Left colon (tissue), 2 donors: Measurements from ENCODE around the gene DCTN3. TPM values are rescaled to one million over a fixed set of nuclear protein-coding genes. Genes with fewer than 3 reads are reported as not detected.

Experiments used
- ATAC-seq: fragments of 200-7000 bp; cut with Tn5 transposase; one replicate; pipeline ENCODE4 v1.9.1; 2020; ENCODE audit warnings: mild to moderate bottlenecking, moderate library complexity
- DNase-seq, 2 donors: peaks; one replicate each; pipeline ENCODE4 v3.0.0-alpha.2; 2020
- intact Hi-C, 2 donors: fragments of 100-400 bp; cut with DNase I in 1 of 2; cut with micrococcal nuclease in 1 of 2; formaldehyde crosslinking; loops; one replicate each; pipeline versions ENCODE4 v1.11.2 to v1.14.0; 2022; cut with DNase I, micrococcal nuclease
- total RNA-seq, 2 donors: library from RNA; stranded (reverse); fragmentation: NEBNext Ultra II Directional; extraction: Animal tissue kit (Norgen Biotek cat#: 25700); gene quantifications; one replicate each; pipeline ENCODE4 v1.2.1, GENCODE V29; 2021
- donor health status: DM: no; HTN: no; CAD: no.
- donor health status: DM: yes; HTN: yes; CAD: no.

The DCTN3 gene
- total RNA-seq, 2 donors from 2014 or later = 53.7 to 59.4 TPM

DNA sequence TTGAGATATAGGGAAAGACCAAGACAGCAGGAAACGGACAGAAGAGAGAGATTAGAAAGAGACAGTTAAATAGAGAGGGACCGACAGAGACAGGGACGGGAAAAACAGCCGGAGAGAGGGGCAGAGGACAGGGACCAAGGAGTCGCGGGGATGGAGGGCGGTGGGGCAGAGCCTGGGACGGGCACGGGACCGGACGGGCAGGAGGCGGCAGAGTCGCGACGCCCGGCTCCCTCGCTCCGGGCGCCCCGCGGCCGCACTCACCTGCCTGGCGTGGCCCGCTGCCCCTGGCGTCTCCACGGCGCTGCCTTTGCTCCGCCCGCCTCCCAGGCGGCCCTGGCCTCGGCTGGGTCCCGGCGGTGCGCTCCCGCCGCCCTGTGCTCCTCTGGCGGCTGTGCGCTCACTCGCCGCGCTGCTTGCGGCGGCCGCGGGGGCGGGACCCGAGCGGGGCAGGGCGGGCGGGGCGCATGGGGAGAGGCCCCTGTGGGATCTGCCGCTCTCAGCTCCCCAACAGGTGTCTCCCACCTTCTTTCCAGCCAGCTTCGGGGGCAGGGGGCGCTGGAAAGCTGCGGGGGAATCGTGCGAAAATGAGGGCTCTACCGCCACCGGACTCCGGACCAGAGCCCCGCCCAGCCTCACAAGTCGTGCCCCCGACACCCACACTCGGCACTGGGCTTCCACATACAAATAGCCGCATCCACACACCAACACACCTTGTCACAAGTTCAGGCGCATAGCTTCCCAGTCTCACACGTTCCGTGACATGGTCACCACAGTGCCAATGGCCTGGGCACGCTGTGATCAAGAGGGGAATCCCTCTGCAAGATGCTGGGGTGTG lies 8.6 kb upstream of the DCTN3 start, which contains the start of gene ARID3C:
Gene ARID3C, minus strand, starts transcription at position 411 of the 835 bp plus-strand sequence. CDS start 1,052 bp downstream, outside the sequence.
- intact Hi-C loops = no loop called here
- DNase-seq (peak in 1 of 2 donors; percentile 58), ATAC-seq (peak; percentile 80)

- intact Hi-C loops = no loop called here
- DNase-seq (no peak), ATAC-seq (no peak)
Observed at GRCh38 chr9:34627716-34628655, 7.7 kb upstream of the DCTN3 start.

DNA sequence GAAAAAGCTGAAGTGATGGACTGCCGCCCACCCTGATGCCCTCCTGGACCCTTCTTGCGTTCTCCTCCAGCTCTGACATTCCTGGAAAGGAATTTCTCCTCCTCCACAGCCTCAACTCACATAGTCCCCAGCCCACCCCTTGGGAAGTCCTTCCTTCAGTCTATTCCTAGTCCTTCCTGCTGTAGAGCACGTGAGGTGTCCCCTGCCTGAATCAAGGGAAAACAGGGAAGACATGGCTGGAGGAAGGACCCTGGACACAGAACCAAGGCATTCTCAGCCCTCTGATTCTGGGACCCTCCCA lies 4.8 kb upstream of the DCTN3 start:
- DNase-seq (no peak), ATAC-seq (no peak)
- intact Hi-C loops = no loop called here

DNA sequence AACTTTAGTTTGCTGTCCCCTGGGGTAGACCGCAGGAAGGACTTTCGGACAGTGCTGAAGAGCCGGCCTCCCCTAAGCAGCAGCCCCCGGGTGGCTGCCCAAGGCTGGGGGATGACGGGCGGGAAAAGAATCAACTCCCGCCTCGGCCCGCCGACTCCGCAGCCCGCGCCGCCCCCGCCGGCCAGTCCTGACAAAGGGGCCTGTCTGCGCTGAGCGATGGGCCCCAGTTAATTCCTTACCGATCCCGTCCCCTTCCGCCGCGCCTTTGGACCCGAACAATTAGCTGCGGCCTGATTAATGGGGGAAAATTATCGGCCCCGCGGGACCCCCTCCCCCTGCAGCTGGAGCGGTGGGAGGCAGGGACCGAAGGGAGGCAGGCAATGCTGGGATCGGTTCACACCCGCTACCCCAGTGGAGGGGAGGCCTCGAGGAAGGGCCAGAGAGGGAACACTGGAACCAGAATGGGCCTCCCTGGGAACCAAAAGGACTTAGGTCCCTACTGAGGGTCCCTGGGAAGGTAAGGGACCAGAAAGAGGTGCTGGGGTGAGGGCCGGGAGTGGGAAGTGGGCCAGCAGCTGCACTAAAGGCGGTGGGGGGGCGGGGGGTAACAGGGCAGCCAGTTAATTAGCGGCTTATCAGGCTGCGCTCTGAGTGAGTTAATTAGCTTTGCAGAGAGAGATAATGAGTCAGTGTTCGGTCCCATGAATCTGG lies 4.3 kb upstream of the DCTN3 start:
- no peak for DNase-seq
- no peak for ATAC-seq
- intact Hi-C loops = no loop called here

DNA sequence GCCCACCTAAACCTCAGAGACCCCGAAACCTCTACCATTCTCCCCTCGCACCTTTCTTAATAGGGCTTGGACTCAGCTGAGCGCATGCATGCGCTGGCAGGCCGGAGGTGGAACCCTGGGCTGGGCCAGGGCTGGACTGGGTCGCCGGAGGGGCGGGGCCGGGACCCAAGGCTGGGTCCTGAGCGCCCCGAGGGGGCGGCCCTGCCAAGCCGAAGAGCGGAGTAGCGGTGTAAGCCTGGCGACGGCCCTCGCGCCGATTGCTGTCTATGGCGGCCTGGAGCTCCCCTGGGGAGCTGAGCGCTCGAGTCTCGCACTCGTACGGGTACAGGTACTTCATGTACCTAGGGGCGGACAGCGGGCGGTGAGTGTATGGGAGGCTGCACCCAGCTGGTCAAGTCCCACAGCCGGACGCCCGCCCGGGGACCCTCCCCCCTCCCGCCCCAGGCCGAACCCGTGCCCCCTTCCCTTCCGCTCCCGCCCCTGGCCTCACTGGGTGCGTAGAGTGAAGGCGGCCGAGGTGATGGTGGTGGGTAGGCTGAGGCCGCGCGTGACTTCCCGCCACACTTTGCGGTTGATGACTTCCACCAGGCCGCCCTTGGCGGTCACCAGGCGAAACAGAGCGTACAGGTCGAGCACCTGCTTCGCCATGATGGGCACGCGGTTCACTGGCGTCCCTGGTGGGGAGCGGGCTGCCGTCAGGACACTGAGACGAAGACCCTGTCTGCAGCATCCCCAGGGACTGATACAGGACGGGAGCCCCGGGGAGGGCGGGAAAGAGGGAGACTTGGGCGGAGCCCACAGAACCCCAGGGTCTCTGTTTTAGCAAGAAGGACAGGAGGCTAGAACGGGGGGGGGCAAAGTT lies 3.3 kb upstream of the DCTN3 start:
- intact Hi-C loops = no loop called here
- DNase-seq = no peak
- no peak for ATAC-seq

GRCh38 chr9:34615132-34615531 lies 5.2 kb downstream of the DCTN3 start:
- ATAC-seq (no peak), DNase-seq (no peak)
- intact Hi-C loops = loop anchor here in 1 of 2 donors (10.0 kb wide), 1 partner anchor 90 kb away; no protein-coding TSS in a partner anchor

DNA sequence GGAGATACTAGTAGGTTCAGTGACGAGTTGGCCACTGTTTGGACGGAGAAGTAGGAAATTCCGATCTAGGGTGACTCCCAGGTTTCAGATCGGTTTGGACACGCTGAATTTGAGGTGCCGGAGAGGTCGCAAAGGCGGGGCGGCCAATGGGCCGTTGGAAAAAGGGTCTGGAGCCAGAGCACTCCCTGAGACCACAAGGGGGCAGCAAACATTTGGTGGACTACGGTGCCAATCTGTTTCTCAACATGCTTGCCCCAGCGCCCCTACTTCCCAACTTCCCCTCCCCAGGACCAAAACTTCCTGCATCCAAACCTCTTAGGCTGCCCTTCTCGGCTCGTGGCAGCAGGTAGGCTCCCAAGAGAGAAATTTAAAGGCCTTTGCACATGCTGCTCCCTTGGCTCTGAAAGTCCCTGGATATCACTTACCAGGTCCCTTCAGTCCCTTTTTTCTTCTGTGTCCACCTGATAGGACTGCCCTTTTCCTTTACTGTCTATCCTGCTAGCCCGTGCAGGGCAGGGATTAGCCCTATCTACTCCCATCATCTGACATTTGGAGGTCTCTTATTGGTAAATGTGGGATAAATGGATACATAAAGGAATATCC lies 7.4 kb downstream of the DCTN3 start:
- intact Hi-C loops = loop anchor here in 1 of 2 donors (10.0 kb wide), 1 partner anchor 92 kb away; no protein-coding TSS in a partner anchor
- peak; percentile 66 for ATAC-seq

GRCh38 chr9:34611811-34612787 lies 8.2 kb downstream of the DCTN3 start, which contains the start of gene RPP25L:
Gene RPP25L, minus strand, starts transcription at chr9:34612097. Its CDS starts 801 bp downstream, at chr9:34611296.
- intact Hi-C loops = loop anchor here in 1 of 2 donors (10.0 kb wide), 1 partner anchor 93 kb away; no protein-coding TSS in a partner anchor
- DNase-seq (peak; percentile 86 to 88), ATAC-seq (peak; percentile 95)

More for the DNA sequence above, 7.4 kb downstream of the DCTN3 start:
- DNase-seq = peak; percentile 67 to 85

DNA sequence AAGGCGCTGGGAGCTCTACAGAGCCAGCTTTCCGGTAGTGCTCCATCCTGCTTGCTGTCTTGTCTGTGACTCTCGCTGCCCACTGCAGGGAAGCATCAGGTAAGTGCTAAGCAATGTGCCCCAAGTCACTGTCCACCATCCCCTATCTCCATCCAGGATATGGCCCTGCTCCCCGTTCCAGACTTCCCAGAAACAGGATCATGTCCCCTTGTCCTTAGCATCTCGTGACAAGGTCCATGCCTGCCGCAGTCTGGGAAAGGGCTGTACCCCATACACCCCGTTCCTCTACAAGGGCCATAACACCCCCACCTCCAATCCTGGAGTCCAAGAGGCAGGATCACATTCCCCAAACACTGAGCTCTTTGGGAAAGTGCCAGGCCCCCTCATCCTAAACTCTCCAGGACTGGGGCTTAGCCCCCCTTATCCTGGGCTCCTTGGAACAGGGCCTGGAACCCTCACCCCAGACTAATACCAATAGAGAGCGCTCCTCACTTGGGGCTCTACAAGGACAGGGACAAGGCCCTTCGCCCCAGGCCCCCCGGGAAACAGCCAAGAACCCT lies 9.0 kb downstream of the DCTN3 start:
- ATAC-seq (peak; percentile 33), DNase-seq (no peak)
- intact Hi-C loops = loop anchor here in 1 of 2 donors (10.0 kb wide), 1 partner anchor 93 kb away; no protein-coding TSS in a partner anchor

GRCh38 chr9:34610434-34611206 lies 9.7 kb downstream of the DCTN3 start:
- DNase-seq = no peak
- intact Hi-C loops = loop anchor here in 1 of 2 donors (10.0 kb wide), 1 partner anchor 94 kb away; no protein-coding TSS in a partner anchor
- no peak for ATAC-seq

DNA sequence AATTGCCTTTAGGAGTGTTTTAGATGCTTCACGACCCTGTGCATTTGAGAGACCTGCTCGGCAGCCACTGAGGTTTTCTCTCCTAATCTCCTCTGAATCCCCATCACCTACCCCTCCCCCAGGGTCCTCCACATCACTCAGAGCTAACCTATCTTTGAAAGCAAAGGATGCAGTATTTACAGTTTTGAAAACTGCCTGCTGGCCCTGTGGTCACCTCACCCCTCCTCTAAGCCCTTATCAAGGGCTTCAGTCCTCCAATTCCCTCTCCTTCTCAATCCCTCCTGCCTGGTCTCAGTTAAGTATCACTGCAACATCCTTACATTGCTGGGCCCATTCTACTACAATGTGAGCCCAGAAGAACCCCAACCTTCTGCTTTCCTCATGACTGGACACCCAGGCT lies 13.0 kb downstream of the DCTN3 start:
- ATAC-seq (no peak), DNase-seq (no peak)
- intact Hi-C loops = no loop called here

GRCh38 chr9:34606905-34607304 lies 13.4 kb downstream of the DCTN3 start:
- ATAC-seq = peak; percentile 72
- intact Hi-C loops = no loop called here
- DNase-seq = no peak

DNA sequence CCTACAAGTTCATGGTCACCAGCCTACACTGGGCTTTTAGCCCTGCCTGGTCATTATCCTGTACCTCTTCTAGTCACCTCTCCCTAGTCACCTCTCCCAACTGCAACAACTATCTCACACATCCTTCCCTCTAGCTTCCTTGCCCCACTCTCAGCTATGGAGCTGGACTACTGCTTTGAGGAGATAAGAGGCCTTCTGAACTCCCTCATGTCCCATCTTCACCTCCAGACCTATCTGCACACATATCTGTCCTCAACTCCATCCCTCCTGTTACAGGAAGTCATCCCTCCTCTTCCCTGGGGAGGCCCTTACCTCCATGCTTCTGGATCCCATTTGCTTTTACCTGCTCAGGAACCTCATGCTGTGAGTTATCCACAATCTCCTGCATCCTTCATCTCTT lies 14.1 kb downstream of the DCTN3 start:
- DNase-seq (no peak), ATAC-seq (no peak)
- intact Hi-C loops = no loop called here

- ATAC-seq = peak; percentile 75
- intact Hi-C loops = no loop called here
- peak; percentile 61 to 87 for DNase-seq
Observed at GRCh38 chr9:34603610-34604231, 16.6 kb downstream of the DCTN3 start.
